HEK293 (cell line): ENCODE measurements around the gene GNB3.

Experiments used
- BCL11B ChIP-seq: fragments of 450-650 bp; formaldehyde crosslinking; IDR thresholded peaks from 2 replicates; pipeline ENCODE4 v1.5.1; 2016; ENCODE audit warnings: low read depth, missing biosample characterization, missing genetic modification characterization
- EGR2 ChIP-seq: fragments of 450-650 bp; formaldehyde crosslinking; IDR thresholded peaks from 2 replicates; pipeline ENCODE4 v1.5.1; 2016; ENCODE audit warnings: low read depth, missing biosample characterization, missing genetic modification characterization
- ELK4 ChIP-seq: IDR thresholded peaks from 2 replicates; pipeline ENCODE4 v1.6.1; 2011; ENCODE audit warnings: mild to moderate bottlenecking, low read depth, low read length, borderline replicate concordance
- GLI4 ChIP-seq: fragments of 450-650 bp; formaldehyde crosslinking; IDR thresholded peaks from 2 replicates; pipeline ENCODE4 v1.5.1; 2016; ENCODE audit warnings: missing biosample characterization, missing genetic modification characterization
- GLIS2 ChIP-seq: fragments of 450-650 bp; formaldehyde crosslinking; IDR thresholded peaks from 2 replicates; pipeline ENCODE4 v1.5.1; 2016; ENCODE audit warnings: missing biosample characterization, missing genetic modification characterization
- KLF10 ChIP-seq: fragments of 450-650 bp; IDR thresholded peaks from 2 replicates; pipeline ENCODE4 v1.5.1; 2018; ENCODE audit warnings: missing biosample characterization, mild to moderate bottlenecking, missing genetic modification characterization
- KLF8 ChIP-seq: fragments of 450-650 bp; formaldehyde crosslinking; IDR thresholded peaks from 2 replicates; pipeline ENCODE4 v1.5.1; 2016; ENCODE audit warnings: missing biosample characterization, missing genetic modification characterization
- KLF9 ChIP-seq: fragments of 450-650 bp; formaldehyde crosslinking; IDR thresholded peaks from 2 replicates; pipeline ENCODE4 v1.5.1; 2016; ENCODE audit warnings: missing biosample characterization, missing genetic modification characterization, low read depth
- SCRT1 ChIP-seq: fragments of 450-650 bp; formaldehyde crosslinking; IDR thresholded peaks from 2 replicates; pipeline ENCODE4 v1.5.1; 2016; ENCODE audit warnings: missing biosample characterization, missing genetic modification characterization, borderline replicate concordance
- TCF7L2 ChIP-seq: IDR thresholded peaks from 2 replicates; pipeline ENCODE4 v1.6.1; 2011; ENCODE audit warnings: low read depth, mild to moderate bottlenecking, inconsistent platforms, low read length, moderate library complexity, borderline replicate concordance
- YY1 ChIP-seq: fragments of 450-650 bp; formaldehyde crosslinking; IDR thresholded peaks from 2 replicates; pipeline ENCODE4 v1.5.1; 2018; ENCODE audit warnings: missing biosample characterization, missing genetic modification characterization
- ZBTB8A ChIP-seq: fragments of 450-650 bp; formaldehyde crosslinking; IDR thresholded peaks from 2 replicates; pipeline ENCODE4 v1.5.1; 2016; ENCODE audit warnings: missing biosample characterization, missing genetic modification characterization
- ZFP37 ChIP-seq: fragments of 450-650 bp; formaldehyde crosslinking; IDR thresholded peaks from 2 replicates; pipeline ENCODE4 v1.5.1; 2016; ENCODE audit warnings: missing biosample characterization, missing genetic modification characterization
- ZFP69B ChIP-seq: fragments of 450-650 bp; formaldehyde crosslinking; IDR thresholded peaks from 2 replicates; pipeline ENCODE4 v1.5.1; 2016; ENCODE audit warnings: missing biosample characterization, missing genetic modification characterization
- ZIC2 ChIP-seq: fragments of 450-650 bp; formaldehyde crosslinking; IDR thresholded peaks from 2 replicates; pipeline ENCODE4 v1.5.1; 2016; ENCODE audit warnings: missing biosample characterization, missing genetic modification characterization
- ZNF132 ChIP-seq: fragments of 450-650 bp; formaldehyde crosslinking; IDR thresholded peaks from 2 replicates; pipeline ENCODE4 v1.5.1; 2017; ENCODE audit warnings: missing biosample characterization, missing genetic modification characterization, borderline replicate concordance
- ZNF138 ChIP-seq: fragments of 450-650 bp; formaldehyde crosslinking; IDR thresholded peaks from 2 replicates; pipeline ENCODE4 v1.5.1; 2016; ENCODE audit warnings: missing biosample characterization, missing genetic modification characterization, borderline replicate concordance
- ZNF146 ChIP-seq: fragments of 450-650 bp; formaldehyde crosslinking; IDR thresholded peaks from 2 replicates; pipeline ENCODE4 v1.5.1; 2016; ENCODE audit warnings: missing biosample characterization, missing genetic modification characterization
- ZNF174 ChIP-seq: fragments of 450-650 bp; formaldehyde crosslinking; IDR thresholded peaks from 2 replicates; pipeline ENCODE4 v1.5.0; 2017; ENCODE audit warnings: missing biosample characterization, mild to moderate bottlenecking, missing genetic modification characterization
- ZNF175 ChIP-seq: fragments of 450-650 bp; formaldehyde crosslinking; IDR thresholded peaks from 2 replicates; pipeline ENCODE4 v1.5.1; 2016; ENCODE audit warnings: missing biosample characterization, missing genetic modification characterization
- ZNF221 ChIP-seq: fragments of 450-650 bp; formaldehyde crosslinking; IDR thresholded peaks from 2 replicates; pipeline ENCODE4 v1.5.1; 2017; ENCODE audit warnings: missing biosample characterization, missing genetic modification characterization, borderline replicate concordance
- ZNF223 ChIP-seq: fragments of 450-650 bp; formaldehyde crosslinking; IDR thresholded peaks from 2 replicates; pipeline ENCODE4 v1.5.1; 2016; ENCODE audit warnings: missing biosample characterization, missing genetic modification characterization
- ZNF266 ChIP-seq: fragments of 450-650 bp; formaldehyde crosslinking; IDR thresholded peaks from 2 replicates; pipeline ENCODE4 v1.5.1; 2016; ENCODE audit warnings: missing biosample characterization, missing genetic modification characterization, low read depth
- ZNF311 ChIP-seq: fragments of 450-650 bp; formaldehyde crosslinking; IDR thresholded peaks from 2 replicates; pipeline ENCODE4 v1.5.1; 2017; ENCODE audit warnings: missing biosample characterization, missing genetic modification characterization, borderline replicate concordance
- ZNF391 ChIP-seq: fragments of 450-650 bp; formaldehyde crosslinking; IDR thresholded peaks from 2 replicates; pipeline ENCODE4 v1.5.1; 2016; ENCODE audit warnings: low read depth, missing biosample characterization, missing genetic modification characterization, borderline replicate concordance
- ZNF404 ChIP-seq: fragments of 450-650 bp; formaldehyde crosslinking; IDR thresholded peaks from 2 replicates; pipeline ENCODE4 v1.5.1; 2017; ENCODE audit warnings: missing biosample characterization, missing genetic modification characterization
- ZNF423 ChIP-seq: fragments of 450-650 bp; formaldehyde crosslinking; IDR thresholded peaks from 2 replicates; pipeline ENCODE4 v1.5.1; 2016; ENCODE audit warnings: missing biosample characterization, missing genetic modification characterization
- ZNF473 ChIP-seq: fragments of 450-650 bp; formaldehyde crosslinking; IDR thresholded peaks from 2 replicates; pipeline ENCODE4 v1.5.1; 2017; ENCODE audit warnings: missing biosample characterization, missing genetic modification characterization
- ZNF530 ChIP-seq: fragments of 450-650 bp; formaldehyde crosslinking; IDR thresholded peaks from 2 replicates; pipeline ENCODE4 v1.5.1; 2016; ENCODE audit warnings: low read depth, missing biosample characterization, missing genetic modification characterization
- ZNF560 ChIP-seq: fragments of 450-650 bp; formaldehyde crosslinking; IDR thresholded peaks from 2 replicates; pipeline ENCODE4 v1.5.1; 2017; ENCODE audit warnings: missing biosample characterization, missing genetic modification characterization, borderline replicate concordance
- ZNF571 ChIP-seq: fragments of 450-650 bp; formaldehyde crosslinking; IDR thresholded peaks from 2 replicates; pipeline ENCODE4 v1.5.0; 2017; ENCODE audit warnings: missing biosample characterization, missing genetic modification characterization
- ZNF654 ChIP-seq: fragments of 450-650 bp; formaldehyde crosslinking; IDR thresholded peaks from 2 replicates; pipeline ENCODE4 v1.5.1; 2016; ENCODE audit warnings: low read depth, missing biosample characterization, missing genetic modification characterization
- ZNF664 ChIP-seq: fragments of 450-650 bp; formaldehyde crosslinking; IDR thresholded peaks from 2 replicates; pipeline ENCODE4 v1.5.1; 2016; ENCODE audit warnings: missing biosample characterization, missing genetic modification characterization
- ZNF677 ChIP-seq: fragments of 450-650 bp; IDR thresholded peaks from 2 replicates; pipeline ENCODE4 v1.5.0; 2018; ENCODE audit warnings: missing biosample characterization, mild to moderate bottlenecking, missing genetic modification characterization, moderate library complexity
- ZNF701 ChIP-seq: fragments of 450-650 bp; formaldehyde crosslinking; IDR thresholded peaks from 2 replicates; pipeline ENCODE4 v1.5.1; 2016; ENCODE audit warnings: missing biosample characterization, missing genetic modification characterization
- TF ChIP-seq, protein P1 (sequence below): fragments of 450-650 bp; formaldehyde crosslinking; IDR thresholded peaks from 2 replicates; pipeline ENCODE4 v1.5.1; 2016; ENCODE audit warnings: missing biosample characterization, missing genetic modification characterization, low read depth
- TF ChIP-seq, protein P2 (sequence below): fragments of 450-650 bp; formaldehyde crosslinking; IDR thresholded peaks from 2 replicates; pipeline ENCODE4 v1.5.1; 2016; ENCODE audit warnings: missing biosample characterization, missing genetic modification characterization
- TF ChIP-seq, protein P3 (sequence below): fragments of 450-650 bp; formaldehyde crosslinking; IDR thresholded peaks from 2 replicates; pipeline ENCODE4 v1.5.1; 2017; ENCODE audit warnings: missing biosample characterization, missing genetic modification characterization

The GNB3 gene

GRCh38 chr12:6828781-6829535 is 11.8 kb upstream of the GNB3 start (continued):
- TF ChIP-seq KLF10 (tag by site-specific recombination) (no peak), ZNF138 (tag by site-specific recombination) (no peak; the same call in 1 of the 2 replicates), GLIS2 (tag by site-specific recombination) (peak; percentile 72), TCF7L2 (no peak), ZNF664 (tag by site-specific recombination) (no peak), ZNF701 (tag by site-specific recombination) (peak; percentile 87), ZNF146 (tag by site-specific recombination) (peak; percentile 43), ZNF132 (tag by site-specific recombination) (no peak), KLF8 (tag by site-specific recombination) (peak; percentile 83), ZNF473 (no peak), GLI4 (tag by site-specific recombination) (peak; percentile 86; the same call in 1 of the 2 replicates), ZNF654 (no peak), ZNF311 (tag by site-specific recombination) (no peak), ZNF174 (tag by site-specific recombination) (no peak), KLF9 (tag by site-specific recombination) (peak; percentile 70; the same call in 1 of the 2 replicates), ZBTB8A (tag by site-specific recombination) (peak; percentile 29), SCRT1 (tag by site-specific recombination) (no peak), ELK4 (no peak), ZNF560 (tag by site-specific recombination) (no peak), ZIC2 (tag by site-specific recombination) (peak; percentile 81), ZNF223 (tag by site-specific recombination) (no peak), ZFP37 (tag by site-specific recombination) (peak; percentile 84; the same call in 1 of the 2 replicates), ZNF391 (tag by site-specific recombination) (peak; percentile 90), YY1 (peak; percentile 61; the same call in 1 of the 2 replicates), BCL11B (0 out of 2 replicates have a peak, but pooled peaks have one; percentile 72), ZNF221 (tag by site-specific recombination) (no peak), ZNF266 (peak; percentile 8; the same call in 1 of the 2 replicates), ZNF677 (tag by site-specific recombination) (no peak), ZNF571 (no peak), ZNF404 (no peak), EGR2 (tag by site-specific recombination) (peak; percentile 100), ZNF530 (tag by site-specific recombination) (no peak), ZNF175 (tag by site-specific recombination) (no peak), ZFP69B (tag by site-specific recombination) (no peak; the same call in 1 of the 2 replicates), ZNF423 (no peak; the same call in 1 of the 2 replicates)
- TF ChIP-seq, protein P1, sequence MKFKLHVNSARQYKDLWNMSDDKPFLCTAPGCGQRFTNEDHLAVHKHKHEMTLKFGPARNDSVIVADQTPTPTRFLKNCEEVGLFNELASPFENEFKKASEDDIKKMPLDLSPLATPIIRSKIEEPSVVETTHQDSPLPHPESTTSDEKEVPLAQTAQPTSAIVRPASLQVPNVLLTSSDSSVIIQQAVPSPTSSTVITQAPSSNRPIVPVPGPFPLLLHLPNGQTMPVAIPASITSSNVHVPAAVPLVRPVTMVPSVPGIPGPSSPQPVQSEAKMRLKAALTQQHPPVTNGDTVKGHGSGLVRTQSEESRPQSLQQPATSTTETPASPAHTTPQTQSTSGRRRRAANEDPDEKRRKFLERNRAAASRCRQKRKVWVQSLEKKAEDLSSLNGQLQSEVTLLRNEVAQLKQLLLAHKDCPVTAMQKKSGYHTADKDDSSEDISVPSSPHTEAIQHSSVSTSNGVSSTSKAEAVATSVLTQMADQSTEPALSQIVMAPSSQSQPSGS = no peak
- TF ChIP-seq, protein P2, sequence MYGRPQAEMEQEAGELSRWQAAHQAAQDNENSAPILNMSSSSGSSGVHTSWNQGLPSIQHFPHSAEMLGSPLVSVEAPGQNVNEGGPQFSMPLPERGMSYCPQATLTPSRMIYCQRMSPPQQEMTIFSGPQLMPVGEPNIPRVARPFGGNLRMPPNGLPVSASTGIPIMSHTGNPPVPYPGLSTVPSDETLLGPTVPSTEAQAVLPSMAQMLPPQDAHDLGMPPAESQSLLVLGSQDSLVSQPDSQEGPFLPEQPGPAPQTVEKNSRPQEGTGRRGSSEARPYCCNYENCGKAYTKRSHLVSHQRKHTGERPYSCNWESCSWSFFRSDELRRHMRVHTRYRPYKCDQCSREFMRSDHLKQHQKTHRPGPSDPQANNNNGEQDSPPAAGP (tag by site-specific recombination) = peak; percentile 69; the same call in 1 of the 2 replicates
- TF ChIP-seq, protein P3, sequence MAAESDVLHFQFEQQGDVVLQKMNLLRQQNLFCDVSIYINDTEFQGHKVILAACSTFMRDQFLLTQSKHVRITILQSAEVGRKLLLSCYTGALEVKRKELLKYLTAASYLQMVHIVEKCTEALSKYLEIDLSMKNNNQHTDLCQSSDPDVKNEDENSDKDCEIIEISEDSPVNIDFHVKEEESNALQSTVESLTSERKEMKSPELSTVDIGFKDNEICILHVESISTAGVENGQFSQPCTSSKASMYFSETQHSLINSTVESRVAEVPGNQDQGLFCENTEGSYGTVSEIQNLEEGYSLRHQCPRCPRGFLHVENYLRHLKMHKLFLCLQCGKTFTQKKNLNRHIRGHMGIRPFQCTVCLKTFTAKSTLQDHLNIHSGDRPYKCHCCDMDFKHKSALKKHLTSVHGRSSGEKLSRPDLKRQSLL (tag by site-specific recombination) = no peak
